SK-N-SH treated with all-trans-retinoic acid at 6 μM for 48 hours (cell line): Measurements from ENCODE around the gene LRRFIP1.

ENCODE experiments used
- ATAC-seq: fragments of 200-7000 bp; cut with Tn5 transposase; 3 replicates; pipeline ENCODE4 v1.9.1; 2020; ENCODE audit warnings: mild to moderate bottlenecking, moderate library complexity
- ARNTL ChIP-seq: fragments of 450-650 bp; formaldehyde crosslinking; IDR thresholded peaks from 2 replicates; pipeline ENCODE4 v1.5.0; 2020; ENCODE audit warnings: low read depth, mild to moderate bottlenecking, moderate library complexity, borderline replicate concordance
- BACH2 ChIP-seq: fragments of 250-450 bp; sonication (Bioruptor Pico); IDR thresholded peaks from 2 replicates; pipeline ENCODE4 v1.9.0; 2021; ENCODE audit warnings: mild to moderate bottlenecking, borderline replicate concordance
- CREB5 ChIP-seq: fragments of 250-450 bp; sonication (Bioruptor Pico); IDR thresholded peaks from 2 replicates; pipeline ENCODE4 v1.5.1; 2020; ENCODE audit warnings: low read depth, mild to moderate bottlenecking, moderate library complexity
- CSDC2 ChIP-seq: fragments of 250-450 bp; sonication (Bioruptor Pico); IDR thresholded peaks from 2 replicates; pipeline ENCODE4 v1.5.0; 2020; ENCODE audit warnings: mild to moderate bottlenecking, moderate library complexity
- ESRRG ChIP-seq: fragments of 250-450 bp; sonication (Bioruptor Pico); IDR thresholded peaks from 2 replicates; pipeline ENCODE4 v1.6.1; 2021; ENCODE audit warnings: mild to moderate bottlenecking
- GLIS3 ChIP-seq: fragments of 250-450 bp; sonication (Bioruptor Pico); IDR thresholded peaks from 2 replicates; pipeline ENCODE4 v1.5.0; 2020; ENCODE audit warnings: mild to moderate bottlenecking, moderate library complexity
- ISL1 ChIP-seq: fragments of 250-450 bp; sonication (Bioruptor Pico); IDR thresholded peaks from 2 replicates; pipeline ENCODE4 v2.1.2; 2022; ENCODE audit warnings: mild to moderate bottlenecking, moderate library complexity
- OSR1 ChIP-seq: fragments of 250-450 bp; sonication (Bioruptor Pico); IDR thresholded peaks from 2 replicates; pipeline ENCODE4 v1.8.0; 2022; ENCODE audit warnings: moderate library complexity, mild to moderate bottlenecking, inconsistent platforms
- PATZ1 ChIP-seq: fragments of 250-450 bp; sonication (Bioruptor Pico); IDR thresholded peaks from 2 replicates; pipeline ENCODE4 v1.8.0; 2020; ENCODE audit warnings: mild to moderate bottlenecking, moderate library complexity, borderline replicate concordance
- POU6F1 ChIP-seq: fragments of 250-450 bp; sonication (Bioruptor Pico); IDR thresholded peaks from 2 replicates; pipeline ENCODE4 v1.8.0; 2021; ENCODE audit warnings: low read depth, mild to moderate bottlenecking, moderate library complexity, borderline replicate concordance
- PPARA ChIP-seq: fragments of 250-450 bp; sonication (Bioruptor Pico); IDR thresholded peaks from 2 replicates; pipeline ENCODE4 v1.5.0; 2020; ENCODE audit warnings: mild to moderate bottlenecking, borderline replicate concordance
- RARB ChIP-seq: fragments of 250-450 bp; sonication (Bioruptor Pico); IDR thresholded peaks from 2 replicates; pipeline ENCODE4 v1.8.0; 2021; ENCODE audit warnings: mild to moderate bottlenecking, moderate library complexity
- TCF4 ChIP-seq: fragments of 250-450 bp; sonication (Bioruptor Pico); IDR thresholded peaks from 2 replicates; pipeline ENCODE4 v1.8.0; 2021; ENCODE audit warnings: mild to moderate bottlenecking, moderate library complexity, borderline replicate concordance
- ZC3H10 ChIP-seq: fragments of 250-450 bp; sonication (Bioruptor Pico); IDR thresholded peaks from 2 replicates; pipeline ENCODE4 v1.5.1; 2021; ENCODE audit warnings: mild to moderate bottlenecking, moderate library complexity
- ZFP30 ChIP-seq: fragments of 450-650 bp; formaldehyde crosslinking; IDR thresholded peaks from 2 replicates; pipeline ENCODE4 v1.5.0; 2022; ENCODE audit warnings: mild to moderate bottlenecking, moderate library complexity
- ZNF565 ChIP-seq: fragments of 450-650 bp; formaldehyde crosslinking; conservative IDR thresholded peaks from 2 replicates; pipeline ENCODE4 v1.5.0; 2020; ENCODE audit warnings: low read depth, mild to moderate bottlenecking, moderate library complexity
- ZNF8 ChIP-seq: fragments of 450-650 bp; formaldehyde crosslinking; IDR thresholded peaks from 2 replicates; pipeline ENCODE4 v1.5.0; 2020; ENCODE audit warnings: mild to moderate bottlenecking, moderate library complexity

Gene LRRFIP1

GRCh38 chr2:237583385-237584295 lies 43.7 kb upstream of the LRRFIP1 start:
- TF ChIP-seq GLIS3 (CRISPR knock-in tag): no peak
- TF ChIP-seq TCF4: no peak
- no peak for TF ChIP-seq BACH2 (CRISPR knock-in tag)
- no peak for TF ChIP-seq ISL1
- no peak for TF ChIP-seq OSR1

GRCh38 chr2:237585590-237586221 lies 41.7 kb upstream of the LRRFIP1 start:
- ATAC-seq: no peak
- TF ChIP-seq ZC3H10 (no peak), POU6F1 (CRISPR knock-in tag) (no peak), CSDC2 (CRISPR knock-in tag) (no peak), ZNF565 (CRISPR knock-in tag) (no peak), ISL1 (no peak), OSR1 (no peak), PPARA (CRISPR knock-in tag) (no peak), RARB (no peak), ESRRG (no peak), GLIS3 (CRISPR knock-in tag) (no peak), ZFP30 (CRISPR knock-in tag) (no peak)

More at GRCh38 chr2:237583385-237584295, 43.7 kb upstream of the LRRFIP1 start:
- ATAC-seq: no peak

- no peak for TF ChIP-seq PPARA (CRISPR knock-in tag)
- no peak for TF ChIP-seq BACH2 (CRISPR knock-in tag)
- no peak for TF ChIP-seq CREB5
- no peak for TF ChIP-seq ARNTL (CRISPR knock-in tag)
- TF ChIP-seq PATZ1 (CRISPR knock-in tag): no peak
- no peak for TF ChIP-seq TCF4
- TF ChIP-seq RARB: no peak
- no peak for TF ChIP-seq POU6F1 (CRISPR knock-in tag)
- no peak for TF ChIP-seq ZFP30 (CRISPR knock-in tag)
- ATAC-seq: no peak
Observed at GRCh38 chr2:237588044-237588696, 39.2 kb upstream of the LRRFIP1 start.

GRCh38 chr2:237590272-237591140 lies 36.9 kb upstream of the LRRFIP1 start, which contains the start of gene RAB17:
Gene RAB17, minus strand, starts transcription at chr2:237590734. Its CDS starts 4,580 bp downstream, at chr2:237586154.
- peak; percentile 42 for ATAC-seq
- TF ChIP-seq ESRRG (no peak), ZNF565 (CRISPR knock-in tag) (no peak), CREB5 (no peak), ISL1 (no peak), RARB (no peak), OSR1 (no peak), ZC3H10 (no peak), ZNF8 (CRISPR knock-in tag) (no peak), PATZ1 (CRISPR knock-in tag) (no peak), BACH2 (CRISPR knock-in tag) (no peak), POU6F1 (CRISPR knock-in tag) (no peak)
